OCI-LY7 (cell line): ENCODE data around the gene ZCCHC13. TPM values are rescaled to one million over a fixed set of nuclear protein-coding genes. Genes with fewer than 3 reads are reported as not detected.

Experiments
- BruUV-seq: library from RNA; stranded (reverse); fragments of 400-500 nt; replicated peaks from 2 replicates; lab custom pipeline; 2021; lab: Mats Ljungman, UMichigan
- CTCF ChIA-PET: fragments of 300-600 bp; sonication (Branson Sonifier 250); formaldehyde crosslinking; loops from one replicate; lab custom pipeline; 2022; ENCODE audit warnings: antibody characterized with exemption; ENCODE audit not compliant: unreplicated experiment; lab: Charles Lee
- POLR2A ChIA-PET: fragments of 300-600 bp; sonication (Branson Sonifier 250); formaldehyde crosslinking; loops from one replicate; lab custom pipeline; 2022; ENCODE audit warnings: antibody characterized with exemption; lab: Charles Lee
- DNase-seq: peaks from one replicate; pipeline ENCODE4 v3.0.0-alpha.2; 2015; ENCODE audit warnings: low spot score
- H2AFZ ChIP-seq: fragments of 200-600 bp; sonication (generic), shearing (Covaris generic); 2 replicates; pipeline ENCODE4 v1.6.1; 2014; ENCODE audit warnings: mild to moderate bottlenecking, antibody characterized with exemption, low read length, moderate library complexity
- H3K27ac ChIP-seq: fragments of 200-600 bp; sonication (generic); 2 replicates; pipeline ENCODE4 v1.5.1; 2014; ENCODE audit warnings: mixed run types, low read depth, mild to moderate bottlenecking, moderate library complexity, low read length, inconsistent platforms; ENCODE audit not compliant: poor library complexity, severe bottlenecking
- H3K36me3 ChIP-seq: fragments of 200-600 bp; sonication (generic); 2 replicates; pipeline ENCODE4 v1.6.1; 2014; ENCODE audit warnings: mild to moderate bottlenecking, antibody characterized with exemption, low read length, moderate library complexity, mixed read lengths; ENCODE audit not compliant: insufficient read depth
- H3K4me1 ChIP-seq: fragments of 200-600 bp; sonication (generic); 2 replicates; pipeline ENCODE4 v1.5.1; 2014; ENCODE audit warnings: mild to moderate bottlenecking, low read length; ENCODE audit not compliant: insufficient read depth, poor library complexity, severe bottlenecking
- H3K4me2 ChIP-seq: fragments of 200-600 bp; sonication (generic); 2 replicates; pipeline ENCODE4 v1.6.1; 2014; ENCODE audit warnings: mild to moderate bottlenecking, low read length
- H3K4me3 ChIP-seq: fragments of 200-600 bp; sonication (generic); 2 replicates; pipeline ENCODE4 v1.5.1; 2014; ENCODE audit warnings: mild to moderate bottlenecking, low read depth, low read length; ENCODE audit not compliant: poor library complexity, severe bottlenecking
- H3K79me2 ChIP-seq: fragments of 200-600 bp; sonication (generic); 2 replicates; pipeline ENCODE4 v1.6.1; 2016; ENCODE audit warnings: low read depth, mild to moderate bottlenecking, low read length, moderate library complexity, mixed read lengths; ENCODE audit not compliant: insufficient read depth
- H3K9me2 ChIP-seq: fragments of 200-600 bp; sonication (generic); 2 replicates; pipeline ENCODE4 v1.6.1; 2016; ENCODE audit warnings: mild to moderate bottlenecking, low read length, mixed read lengths; ENCODE audit not compliant: insufficient read depth
- H3K9me3 ChIP-seq: fragments of 200-600 bp; sonication (generic); 2 replicates; pipeline ENCODE4 v1.6.1; 2014; ENCODE audit warnings: mild to moderate bottlenecking, mixed run types, low read length, mixed read lengths
- H4K20me1 ChIP-seq: fragments of 200-600 bp; sonication (generic); 2 replicates; pipeline ENCODE4 v1.6.1; 2014; ENCODE audit warnings: mild to moderate bottlenecking, antibody characterized with exemption, low read length, moderate library complexity, mixed read lengths; ENCODE audit not compliant: insufficient read depth
- CTCF ChIP-seq: fragments of 200-600 bp; sonication (generic); conservative IDR thresholded peaks from 2 replicates; pipeline ENCODE4 v1.5.1; 2014; ENCODE audit warnings: mild to moderate bottlenecking, antibody characterized with exemption, low read length, moderate library complexity, mixed read lengths
- EZH2phosphoT487 ChIP-seq: fragments of 200-600 bp; sonication (generic); IDR thresholded peaks from 2 replicates; pipeline ENCODE4 v1.6.1; 2018; ENCODE audit warnings: low read depth, borderline replicate concordance, mild to moderate bottlenecking, mixed run types, antibody characterized with exemption, low read length, moderate library complexity, mixed read lengths
- intact Hi-C: fragments of 100-400 bp; cut with micrococcal nuclease; formaldehyde crosslinking; loops from one replicate; pipeline ENCODE4 v1.10.0; 2022; ENCODE audit not compliant: unreplicated experiment
- total RNA-seq, 2 experiments: library from RNA; depleted of rRNA in 1 of 2; stranded (reverse); fragments of >200 nt in 1 of 2; shearing (Covaris generic) in 1 of 2; gene quantifications; 2 replicates each; pipeline ENCODE4 v1.2.3, GENCODE V29; 2014 to 2022

Gene ZCCHC13
- total RNA-seq, 2 experiments from 2014 or later, result not detected

- Histone ChIP-seq H4K20me1 (no peaks in the 10 kb centered on the region), H3K4me1 (no peaks in the 10 kb centered on the region), H3K4me3 (no peak overlapping the region), H3K27ac (no peak overlapping the region), H2AFZ (no peak overlapping the region), H3K9me3 (no peaks in the 10 kb centered on the region), H3K79me2 (no peaks in the 10 kb centered on the region), H3K36me3 (no peaks in the 10 kb centered on the region), H3K9me2 (no peaks in the 10 kb centered on the region), H3K4me2 (no peak overlapping the region)
- DNase-seq, result no peak
- ChIA-PET POLR2A (no interaction called here), CTCF (no interaction called here)
- BruUV-seq, result no TSS peak
- intact Hi-C loops, result no loop called here
- TF ChIP-seq CTCF (no peak), EZH2phosphoT487 (no peak)
Measured at GRCh38 chrX:74321191-74321590, 17.2 kb downstream of the ZCCHC13 start.

- H3K4me3 ChIP-seq, result no peak overlapping the region
- no TSS peak for BruUV-seq
- intact Hi-C loops, result no loop called here
- H3K9me2 ChIP-seq, result no peaks in the 10 kb centered on the region
- H3K27ac ChIP-seq, result no peak overlapping the region
- POLR2A ChIA-PET, result no interaction called here
- H3K79me2 ChIP-seq, result no peaks in the 10 kb centered on the region
- no peaks in the 10 kb centered on the region for H4K20me1 ChIP-seq
- H3K4me2 ChIP-seq, result no peak overlapping the region
- DNase-seq, result no peak
- no peaks in the 10 kb centered on the region for H3K36me3 ChIP-seq
- H2AFZ ChIP-seq, result no peak overlapping the region
- TF ChIP-seq CTCF, result no peak
- CTCF ChIA-PET, result no interaction called here
- H3K4me1 ChIP-seq, result no peaks in the 10 kb centered on the region
- no peaks in the 10 kb centered on the region for H3K9me3 ChIP-seq
Measured at GRCh38 chrX:74324131-74324530, 20.2 kb downstream of the ZCCHC13 start.

- Histone ChIP-seq H3K4me2 (no peak overlapping the region), H3K4me1 (no peaks in the 10 kb centered on the region), H3K9me2 (no peaks in the 10 kb centered on the region), H2AFZ (no peak overlapping the region), H3K9me3 (no peaks in the 10 kb centered on the region), H4K20me1 (no peaks in the 10 kb centered on the region), H3K79me2 (no peaks in the 10 kb centered on the region), H3K27ac (no peak overlapping the region), H3K36me3 (no peaks in the 10 kb centered on the region), H3K4me3 (no peak overlapping the region)
- POLR2A ChIA-PET, result no interaction called here
- CTCF ChIA-PET, result no interaction called here
- TF ChIP-seq EZH2phosphoT487 (no peak), CTCF (no peak)
- no TSS peak for BruUV-seq
- DNase-seq, result no peak
- intact Hi-C loops, result no loop called here
Measured at GRCh38 chrX:74325130-74326059, 21.4 kb downstream of the ZCCHC13 start.
